Fibroblast of lung (primary cell): ENCODE data around the gene TNFRSF19. TPM values are rescaled to one million over a fixed set of nuclear protein-coding genes. Genes with fewer than 3 reads are reported as not detected.

ENCODE experiments used
- DNase-seq, 2 donors: peaks; one replicate each; pipeline versions ENCODE4 v3.0.0 to v3.0.0-alpha.2; 2010; ENCODE audit warnings: low read depth in 2 of 2
- H2AFZ ChIP-seq: 2 replicates; pipeline ENCODE4 v1.5.1; 2012; ENCODE audit warnings: low read length, control low read depth, inconsistent platforms
- H3K27ac ChIP-seq: 2 replicates; pipeline ENCODE4 v1.5.1; 2011; ENCODE audit warnings: low read length, control low read depth; ENCODE audit not compliant: insufficient read depth
- H3K27me3 ChIP-seq: 2 replicates; pipeline ENCODE4 v1.5.1; 2011; ENCODE audit warnings: mild to moderate bottlenecking, low read length; ENCODE audit not compliant: control insufficient read depth, insufficient read depth
- H3K36me3 ChIP-seq: 2 replicates; pipeline ENCODE4 v1.5.1; 2011; ENCODE audit warnings: low read length; ENCODE audit not compliant: control insufficient read depth, insufficient read depth
- H3K4me1 ChIP-seq: 2 replicates; pipeline ENCODE4 v1.5.1; 2011; ENCODE audit warnings: low read length; ENCODE audit not compliant: control insufficient read depth, insufficient read depth; ENCODE audit errors: extremely low read depth
- H3K4me2 ChIP-seq: 2 replicates; pipeline ENCODE4 v1.5.1; 2011; ENCODE audit warnings: low read length, control low read depth; ENCODE audit not compliant: insufficient read depth; ENCODE audit errors: extremely low read depth
- H3K4me3 ChIP-seq, 4 experiments: fragments of 200-600 bp in 1 of 4; sonication (generic) in 1 of 4; replicated peaks in 1 of 4; 2 replicates each; pipeline ENCODE4 v1.5.1; 2011 to 2016; ENCODE audit warnings: low read length in 4 of 4, low read depth in 3 of 4, mild to moderate bottlenecking in 3 of 4, control low read depth in 2 of 4, inconsistent platforms in 1 of 4, mixed read lengths in 1 of 4; ENCODE audit not compliant: insufficient read depth in 1 of 4; ENCODE audit errors: control extremely low read depth in 1 of 4
- H3K79me2 ChIP-seq: 2 replicates; pipeline ENCODE4 v1.5.1; 2012; ENCODE audit warnings: mild to moderate bottlenecking, low read length, inconsistent platforms; ENCODE audit not compliant: control insufficient read depth, insufficient read depth
- H3K9ac ChIP-seq: 2 replicates; pipeline ENCODE4 v1.5.1; 2011; ENCODE audit warnings: mild to moderate bottlenecking, low read length, control low read depth; ENCODE audit not compliant: insufficient read depth
- H3K9me3 ChIP-seq: 2 replicates; pipeline ENCODE4 v1.5.1; 2012; ENCODE audit warnings: low read depth, low read length; ENCODE audit not compliant: control insufficient read depth, insufficient read depth
- H4K20me1 ChIP-seq: 2 replicates; pipeline ENCODE4 v1.5.1; 2011; ENCODE audit warnings: low read length; ENCODE audit not compliant: control insufficient read depth, insufficient read depth; ENCODE audit errors: extremely low read depth
- CTCF ChIP-seq, 2 donors: IDR thresholded peaks in 1 of 2; conservative IDR thresholded peaks in 1 of 2; 1 replicate in 1 of 2; 2 replicates in 1 of 2; pipeline ENCODE4 v1.5.1; 2011 to 2012; ENCODE audit warnings: low read length in 2 of 2, control low read depth in 1 of 2, inconsistent platforms in 1 of 2, low read depth in 1 of 2, mild to moderate bottlenecking in 1 of 2
- EZH2 ChIP-seq: IDR thresholded peaks from 2 replicates; pipeline ENCODE4 v1.5.1; 2012; ENCODE audit warnings: low read length, control low read depth, mild to moderate bottlenecking; ENCODE audit errors: missing control alignments
- polyA plus RNA-seq, 2 donors: library from polyadenylated mRNA; depleted of rRNA in 1 of 2; stranded (reverse) in 1 of 2; unstranded in 1 of 2; fragments of >200 nt; gene quantifications; 2 replicates each; pipeline ENCODE4 v1.2.1, GENCODE V29; 2011 to 2012; ENCODE audit warnings: missing spikeins in 1 of 2
- total RNA-seq: library from RNA; depleted of rRNA; stranded (reverse); fragments of >200 nt; gene quantifications from 2 replicates; pipeline ENCODE4 v1.2.1, GENCODE V29; 2014

The TNFRSF19 gene
- total and polyA plus RNA-seq, 2 donors (not counting 1 experiment from before 2014, with no cell fraction given): 260 to 330 TPM

GRCh38 chr13:23622985-23623384 lies 52.8 kb downstream of the TNFRSF19 start:
- Histone ChIP-seq H3K9ac (no peak overlapping the region), H3K79me2 (no peaks in the 10 kb centered on the region), H2AFZ (no peak overlapping the region), H3K4me1 (peaks cover 15% of the 10 kb centered on the region), H3K9me3 (no peaks in the 10 kb centered on the region), H3K4me2 (no peak overlapping the region), H3K27ac (no peak overlapping the region), H3K36me3 (peaks cover 7% of the 10 kb centered on the region), H4K20me1 (no peaks in the 10 kb centered on the region), H3K4me3 (no peak overlapping the region), H3K27me3 (no peaks in the 10 kb centered on the region)
- DNase-seq: no peak
- TF ChIP-seq EZH2 (no peak), CTCF (conservative IDR thresholded peaks at IDR 0.05 in 1 of 2, IDR thresholded peaks at IDR 0.05 in 1 of 2; ENCODE audit: low read depth in 1 of 2, low read length in 2 of 2) (no peak)

- TF ChIP-seq EZH2 (no peak), CTCF (conservative IDR thresholded peaks at IDR 0.05 in 1 of 2, IDR thresholded peaks at IDR 0.05 in 1 of 2; ENCODE audit: low read depth in 1 of 2, low read length in 2 of 2) (no peak)
- Histone ChIP-seq H2AFZ (no peak overlapping the region), H3K36me3 (peaks cover 9% of the 10 kb centered on the region), H3K4me1 (peaks cover 15% of the 10 kb centered on the region), H3K9me3 (no peaks in the 10 kb centered on the region), H3K4me3 (no peak overlapping the region), H3K27me3 (no peaks in the 10 kb centered on the region), H3K79me2 (no peaks in the 10 kb centered on the region), H3K27ac (no peak overlapping the region), H3K4me2 (no peak overlapping the region), H3K9ac (no peak overlapping the region), H4K20me1 (no peaks in the 10 kb centered on the region)
- DNase-seq: no peak
These were observed 53.2 kb downstream of the TNFRSF19 start for GRCh38 chr13:23623394-23623793.

- Histone ChIP-seq H3K4me3 (no peak overlapping the region), H3K9ac (no peak overlapping the region), H3K4me1 (no peaks in the 10 kb centered on the region), H3K27ac (no peak overlapping the region), H3K4me2 (no peak overlapping the region), H3K27me3 (no peaks in the 10 kb centered on the region), H3K36me3 (peaks cover 17% of the 10 kb centered on the region), H3K79me2 (peaks cover 1% of the 10 kb centered on the region), H2AFZ (no peak overlapping the region), H4K20me1 (no peaks in the 10 kb centered on the region), H3K9me3 (no peaks in the 10 kb centered on the region)
- DNase-seq: no peak
- TF ChIP-seq CTCF (conservative IDR thresholded peaks at IDR 0.05 in 1 of 2, IDR thresholded peaks at IDR 0.05 in 1 of 2; ENCODE audit: low read depth in 1 of 2, low read length in 2 of 2): no peak
- no peak for TF ChIP-seq EZH2
These were observed 56.5 kb downstream of the TNFRSF19 start for GRCh38 chr13:23626700-23627099.
